HEK293 (cell line): ENCODE measurements around the gene CLEC2A.

ENCODE experiments used
- CTCF ChIA-PET: fragments of 350-600 bp; formaldehyde crosslinking; extraction: SDS; loops from one replicate; lab custom pipeline; 2021; ENCODE audit warnings: antibody characterized with exemption; lab: Yijun Ruan, JAX
- POLR2A ChIA-PET: fragments of 300-600 bp; formaldehyde crosslinking; extraction: SDS; loops from one replicate; lab custom pipeline; 2020; ENCODE audit warnings: antibody characterized with exemption, inconsistent platforms; lab: Yijun Ruan, JAX
- H3K27ac ChIP-seq: fragments of 200-500 bp; sonication (Bioruptor generic); 2 replicates; pipeline ENCODE4 v1.5.1; 2014; ENCODE audit warnings: low read depth, low read length, control low read depth, inconsistent platforms; ENCODE audit errors: extremely low read depth
- H3K36me3 ChIP-seq, 2 experiments: fragments of 200-500 bp in 1 of 2; sonication (Bioruptor generic) in 1 of 2; 1 replicate in 1 of 2; 2 replicates in 1 of 2; pipeline ENCODE4 v1.5.1; 2014 to 2017; ENCODE audit warnings: inconsistent platforms in 2 of 2, low read length in 2 of 2; ENCODE audit not compliant: control insufficient read depth in 2 of 2, insufficient read depth in 1 of 2
- H3K4me1 ChIP-seq: fragments of 200-500 bp; sonication (Bioruptor generic); 2 replicates; pipeline ENCODE4 v1.5.1; 2014; ENCODE audit warnings: mild to moderate bottlenecking, low read length, inconsistent platforms; ENCODE audit not compliant: control insufficient read depth, insufficient read depth
- H3K4me3 ChIP-seq: 2 replicates; pipeline ENCODE4 v1.5.1; 2011; ENCODE audit warnings: low read depth, mild to moderate bottlenecking, control low read depth, low read length, moderate library complexity
- H3K9me3 ChIP-seq: fragments of 200-500 bp; sonication (Bioruptor generic); 2 replicates; pipeline ENCODE4 v1.5.1; 2014; ENCODE audit warnings: low read depth, low read length, inconsistent platforms; ENCODE audit not compliant: control insufficient read depth, insufficient read depth
- KLF7 ChIP-seq: fragments of 450-650 bp; formaldehyde crosslinking; IDR thresholded peaks from 2 replicates; pipeline ENCODE4 v1.5.1; 2016; ENCODE audit warnings: missing biosample characterization, missing genetic modification characterization, borderline replicate concordance
- SCRT2 ChIP-seq: fragments of 450-650 bp; formaldehyde crosslinking; IDR thresholded peaks from 2 replicates; pipeline ENCODE4 v1.5.1; 2016; ENCODE audit warnings: missing biosample characterization, missing genetic modification characterization
- SETDB1 ChIP-seq: IDR thresholded peaks from one replicate; pipeline ENCODE4 v1.6.1; 2017; ENCODE audit warnings: mild to moderate bottlenecking, low read length, moderate library complexity, mixed read lengths; ENCODE audit not compliant: insufficient read length
- TRIM28 ChIP-seq: IDR thresholded peaks from 2 replicates; pipeline ENCODE4 v1.6.1; 2011; ENCODE audit warnings: low read length, control low read depth, borderline replicate concordance
- ZBTB21 ChIP-seq: fragments of 450-650 bp; formaldehyde crosslinking; IDR thresholded peaks from 2 replicates; pipeline ENCODE4 v1.5.1; 2017; ENCODE audit warnings: missing biosample characterization, missing genetic modification characterization
- ZBTB26 ChIP-seq: fragments of 450-650 bp; formaldehyde crosslinking; optimal IDR thresholded peaks from 2 replicates; pipeline ENCODE3; 2016; ENCODE audit warnings: missing biosample characterization, mild to moderate bottlenecking, missing genetic modification characterization
- ZBTB48 ChIP-seq: fragments of 450-650 bp; formaldehyde crosslinking; IDR thresholded peaks from 2 replicates; pipeline ENCODE4 v1.5.1; 2016; ENCODE audit warnings: missing biosample characterization, missing genetic modification characterization
- ZFHX2 ChIP-seq: fragments of 450-650 bp; formaldehyde crosslinking; conservative IDR thresholded peaks from 2 replicates; pipeline ENCODE4 v1.5.1; 2016; ENCODE audit warnings: missing biosample characterization, missing genetic modification characterization
- ZNF146 ChIP-seq: fragments of 450-650 bp; formaldehyde crosslinking; IDR thresholded peaks from 2 replicates; pipeline ENCODE4 v1.5.1; 2016; ENCODE audit warnings: missing biosample characterization, missing genetic modification characterization
- ZNF155 ChIP-seq: fragments of 450-650 bp; formaldehyde crosslinking; IDR thresholded peaks from 2 replicates; pipeline ENCODE4 v1.5.1; 2016; ENCODE audit warnings: missing biosample characterization, missing genetic modification characterization
- ZNF214 ChIP-seq: fragments of 450-650 bp; formaldehyde crosslinking; IDR thresholded peaks from 2 replicates; pipeline ENCODE4 v1.5.1; 2017; ENCODE audit warnings: missing biosample characterization, mild to moderate bottlenecking, missing genetic modification characterization, borderline replicate concordance
- ZNF24 ChIP-seq: fragments of 450-650 bp; formaldehyde crosslinking; IDR thresholded peaks from 2 replicates; pipeline ENCODE4 v1.5.1; 2016; ENCODE audit warnings: missing biosample characterization, missing genetic modification characterization
- ZNF354C ChIP-seq: fragments of 450-650 bp; formaldehyde crosslinking; IDR thresholded peaks from 2 replicates; pipeline ENCODE4 v1.5.1; 2016; ENCODE audit warnings: missing biosample characterization, missing genetic modification characterization, low read depth, borderline replicate concordance
- ZNF529 ChIP-seq: fragments of 450-650 bp; formaldehyde crosslinking; IDR thresholded peaks from 2 replicates; pipeline ENCODE4 v1.5.1; 2017; ENCODE audit warnings: missing genetic modification characterization, missing biosample characterization; ENCODE audit not compliant: insufficient replicate concordance
- ZNF544 ChIP-seq: fragments of 450-650 bp; formaldehyde crosslinking; IDR thresholded peaks from 2 replicates; pipeline ENCODE4 v1.5.0; 2017; ENCODE audit warnings: missing biosample characterization, missing genetic modification characterization
- ZNF558 ChIP-seq: fragments of 450-650 bp; formaldehyde crosslinking; IDR thresholded peaks from 2 replicates; pipeline ENCODE4 v1.5.1; 2016; ENCODE audit warnings: missing biosample characterization, missing genetic modification characterization
- ZNF561 ChIP-seq: fragments of 450-650 bp; IDR thresholded peaks from 2 replicates; pipeline ENCODE4 v1.5.1; 2018; ENCODE audit warnings: missing biosample characterization, missing genetic modification characterization, borderline replicate concordance
- ZNF600 ChIP-seq: fragments of 450-650 bp; formaldehyde crosslinking; IDR thresholded peaks from 2 replicates; pipeline ENCODE4 v1.5.1; 2016; ENCODE audit warnings: missing biosample characterization, missing genetic modification characterization
- ZNF623 ChIP-seq: fragments of 450-650 bp; formaldehyde crosslinking; IDR thresholded peaks from 2 replicates; pipeline ENCODE4 v1.5.1; 2016; ENCODE audit warnings: missing biosample characterization, missing genetic modification characterization
- ZNF645 ChIP-seq: fragments of 450-650 bp; formaldehyde crosslinking; IDR thresholded peaks from 2 replicates; pipeline ENCODE4; 2016; ENCODE audit warnings: missing biosample characterization, missing genetic modification characterization
- ZNF747 ChIP-seq: fragments of 450-650 bp; formaldehyde crosslinking; IDR thresholded peaks from 2 replicates; pipeline ENCODE4 v1.5.1; 2016; ENCODE audit warnings: missing biosample characterization, missing genetic modification characterization
- ZNF76 ChIP-seq: fragments of 450-650 bp; formaldehyde crosslinking; IDR thresholded peaks from 2 replicates; pipeline ENCODE4; 2016; ENCODE audit warnings: low read depth, missing biosample characterization, missing genetic modification characterization, borderline replicate concordance
- TF ChIP-seq, protein P1 (sequence below): fragments of 450-650 bp; formaldehyde crosslinking; IDR thresholded peaks from 2 replicates; pipeline ENCODE4 v1.5.1; 2016; ENCODE audit warnings: missing biosample characterization, missing genetic modification characterization

The CLEC2A gene

GRCh38 chr12:9919443-9919842 is 12.7 kb downstream of the CLEC2A start (continued):
- TF ChIP-seq ZNF24 (tag by site-specific recombination) (no peak), ZNF76 (tag by site-specific recombination) (no peak), ZNF146 (tag by site-specific recombination) (no peak)
- TF ChIP-seq, all 188 proteins: peak for 0

DNA sequence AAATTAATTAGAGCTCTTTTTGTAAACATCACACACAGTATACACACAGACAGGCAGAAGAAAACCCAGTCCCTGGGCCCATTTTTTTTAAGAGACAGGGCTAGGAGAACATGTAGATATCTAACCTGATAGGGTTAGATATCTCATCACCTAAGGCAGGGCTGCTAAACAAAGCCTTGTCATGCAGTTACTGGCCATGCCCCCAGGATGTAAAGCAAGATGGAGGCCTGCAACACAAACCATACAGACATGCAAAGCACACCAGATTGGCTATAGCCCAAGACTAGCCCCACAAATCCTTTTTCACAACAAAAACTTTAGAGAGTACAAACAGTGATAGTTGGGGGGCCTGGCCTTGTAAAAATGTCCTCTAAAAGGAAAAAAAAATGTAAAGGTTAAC is 20.5 kb downstream of the CLEC2A start:
- TF ChIP-seq ZNF529 (tag by site-specific recombination) (no peak), ZNF558 (no peak), ZBTB21 (tag by site-specific recombination) (no peak), ZNF623 (tag by site-specific recombination) (no peak), ZBTB26 (tag by site-specific recombination) (no peak), ZBTB48 (tag by site-specific recombination) (no peak), ZNF561 (tag by site-specific recombination) (no peak), ZNF600 (tag by site-specific recombination) (no peak), SETDB1 (no peak), ZNF354C (tag by site-specific recombination) (no peak), KLF7 (tag by site-specific recombination) (no peak), ZNF544 (tag by site-specific recombination) (no peak), ZNF155 (tag by site-specific recombination) (no peak), ZFHX2 (tag by site-specific recombination) (no peak)
- Histone ChIP-seq H3K27ac (no peak overlapping the region), H3K4me1 (no peaks in the 10 kb centered on the region), H3K36me3 (no peaks in the 10 kb centered on the region), H3K4me3 (no peak overlapping the region), H3K9me3 (no peaks in the 10 kb centered on the region)
- ChIA-PET POLR2A (no interaction called here), CTCF (no interaction called here)

GRCh38 chr12:9910716-9911421 is 21.3 kb downstream of the CLEC2A start:
- no peak overlapping the region for H3K4me3 ChIP-seq
- POLR2A ChIA-PET: no interaction called here

More at GRCh38 chr12:9910716-9911421, 21.3 kb downstream of the CLEC2A start:
- CTCF ChIA-PET: no interaction called here
- no peak overlapping the region for H3K27ac ChIP-seq
- H3K9me3 ChIP-seq: no peaks in the 10 kb centered on the region
- H3K4me1 ChIP-seq: no peaks in the 10 kb centered on the region
- no peaks in the 10 kb centered on the region for H3K36me3 ChIP-seq
- no peak for TF ChIP-seq ZNF747 (tag by site-specific recombination)
- peak; percentile 98 for TF ChIP-seq TRIM28
- TF ChIP-seq, protein P1, sequence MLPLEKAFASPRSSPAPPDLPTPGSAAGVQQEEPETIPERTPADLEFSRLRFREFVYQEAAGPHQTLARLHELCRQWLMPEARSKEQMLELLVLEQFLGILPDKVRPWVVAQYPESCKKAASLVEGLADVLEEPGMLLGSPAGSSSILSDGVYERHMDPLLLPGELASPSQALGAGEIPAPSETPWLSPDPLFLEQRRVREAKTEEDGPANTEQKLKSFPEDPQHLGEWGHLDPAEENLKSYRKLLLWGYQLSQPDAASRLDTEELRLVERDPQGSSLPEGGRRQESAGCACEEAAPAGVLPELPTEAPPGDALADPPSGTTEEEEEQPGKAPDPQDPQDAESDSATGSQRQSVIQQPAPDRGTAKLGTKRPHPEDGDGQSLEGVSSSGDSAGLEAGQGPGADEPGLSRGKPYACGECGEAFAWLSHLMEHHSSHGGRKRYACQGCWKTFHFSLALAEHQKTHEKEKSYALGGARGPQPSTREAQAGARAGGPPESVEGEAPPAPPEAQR (tag by site-specific recombination): no peak
- no peak for TF ChIP-seq ZNF214 (tag by site-specific recombination)
- TF ChIP-seq ZNF645: no peak
- TF ChIP-seq SCRT2 (tag by site-specific recombination): peak; percentile 48; the same call in 1 of the 2 replicates
- TF ChIP-seq ZNF561 (tag by site-specific recombination): peak; percentile 56; the same call in 1 of the 2 replicates
- TF ChIP-seq SETDB1: peak; percentile 99
